Daoy (cell line): ENCODE data around the gene OR5AU1. TPM values are rescaled to one million over a fixed set of nuclear protein-coding genes. Genes with fewer than 3 reads are reported as not detected.
A peak's percentile ranks its signal among the peaks of the same experiment; 100 is the strongest.

Experiments
- DNase-seq: peaks from one replicate; pipeline ENCODE4 v3.0.0-alpha.2; 2015; ENCODE audit warnings: low read depth
- total RNA-seq: library from RNA; depleted of rRNA; stranded (reverse); fragments of >200 nt; shearing (Covaris generic); gene quantifications from 2 replicates; pipeline ENCODE4 v1.2.3, GENCODE V29; 2014

The OR5AU1 gene
- total RNA-seq, 1 experiment from 2014 or later, result not detected

- no peak for DNase-seq
These were observed 15.3 kb upstream of the OR5AU1 start for GRCh38 chr14:21171128-21171527.

- DNase-seq, result no peak
These were observed 13.7 kb upstream of the OR5AU1 start for GRCh38 chr14:21169573-21169972.

- DNase-seq, result peak; percentile 78
These were observed 12.2 kb upstream of the OR5AU1 start for GRCh38 chr14:21168055-21168454.

- DNase-seq, result peak; percentile 23
These were observed 9.8 kb upstream of the OR5AU1 start for GRCh38 chr14:21165670-21166069.

GRCh38 chr14:21165002-21165605 lies 9.2 kb upstream of the OR5AU1 start:
- peak; percentile 5 for DNase-seq

GRCh38 chr14:21163871-21164291 lies 8.0 kb upstream of the OR5AU1 start:
- DNase-seq, result no peak

- DNase-seq, result no peak
These were observed 6.2 kb upstream of the OR5AU1 start for GRCh38 chr14:21162081-21162480.

GRCh38 chr14:21160061-21160610 lies 4.3 kb upstream of the OR5AU1 start:
- DNase-seq, result no peak

GRCh38 chr14:21158175-21158574 lies 2.3 kb upstream of the OR5AU1 start:
- DNase-seq, result peak; percentile 81

- no peak for DNase-seq
These were observed 6.1 kb downstream of the OR5AU1 start for GRCh38 chr14:21149641-21150367.

- DNase-seq, result no peak
These were observed 10.4 kb downstream of the OR5AU1 start for GRCh38 chr14:21145437-21145836.

- no peak for DNase-seq
These were observed 13.5 kb downstream of the OR5AU1 start for GRCh38 chr14:21142357-21142756.

- no peak for DNase-seq
These were observed 19.8 kb downstream of the OR5AU1 start for GRCh38 chr14:21136024-21136423.

GRCh38 chr14:21133901-21134300 lies 22.0 kb downstream of the OR5AU1 start:
- DNase-seq, result no peak

GRCh38 chr14:21123429-21123828 lies 32.4 kb downstream of the OR5AU1 start:
- DNase-seq, result no peak

- no peak for DNase-seq
These were observed 34.7 kb downstream of the OR5AU1 start for GRCh38 chr14:21121122-21121521.

- DNase-seq, result no peak
These were observed 35.2 kb downstream of the OR5AU1 start for GRCh38 chr14:21120686-21121085.

- no peak for DNase-seq
These were observed 36.9 kb downstream of the OR5AU1 start for GRCh38 chr14:21118933-21119332.

GRCh38 chr14:21113369-21113768 lies 42.5 kb downstream of the OR5AU1 start:
- no peak for DNase-seq

GRCh38 chr14:21112255-21112654 lies 43.6 kb downstream of the OR5AU1 start:
- DNase-seq, result no peak

GRCh38 chr14:21109377-21110138 lies 46.3 kb downstream of the OR5AU1 start:
- DNase-seq, result no peak

GRCh38 chr14:21108791-21109190 lies 47.1 kb downstream of the OR5AU1 start:
- DNase-seq, result no peak
